ENCODE data around the gene TRIM44. TPM values are rescaled to one million over a fixed set of nuclear protein-coding genes. Genes with fewer than 3 reads are reported as not detected.

TRIM44 gene
- total and polyA plus RNA-seq, 8 donors: 5.1 to 65.3 (median 19.1) TPM

DNA sequence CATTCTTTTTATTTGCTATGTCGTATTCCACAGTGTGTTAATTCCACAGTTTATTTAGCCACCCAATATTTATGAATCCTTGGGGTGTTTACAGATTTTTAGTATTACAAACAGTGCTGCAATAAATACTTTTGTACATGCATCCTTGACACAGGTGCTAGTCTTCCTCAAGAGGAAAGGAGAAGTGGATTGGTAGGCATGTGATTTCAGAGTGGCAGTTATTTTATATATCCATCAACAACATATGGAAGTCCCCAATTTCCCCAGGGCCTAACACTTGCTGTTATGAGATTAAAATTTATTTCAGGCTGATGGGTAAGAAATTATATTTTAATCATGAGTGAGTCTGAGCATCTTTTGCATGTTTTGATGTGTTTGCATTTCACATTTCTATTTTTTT is 17.9 kb downstream of the TRIM44 start:
- no peak overlapping the region for H3K4me3 ChIP-seq
- peaks cover 9 to 58% (median 36%) of the 10 kb centered on the region in 4 donors for H3K4me1 ChIP-seq
- no peaks in the 10 kb centered on the region for H3K27me3 ChIP-seq
- H3K9me3 ChIP-seq: no peaks in the 10 kb centered on the region
- H3K27ac ChIP-seq: no peak overlapping the region
- peaks cover 0 to 5% (median 5%) of the 10 kb centered on the region in 4 donors for H3K36me3 ChIP-seq
- intact Hi-C loops (cut with DNase I; ENCODE audit: low total_unique reads): no loop called here
- WGBS, 5 donors: 88 to 95% (median 93%) methylated on average over 1 of the region's 1 CpG
- TF ChIP-seq EP300 (IDR thresholded peaks at IDR 0.05): no peak
- TF ChIP-seq CTCF (IDR thresholded peaks at IDR 0.05): no peak
- TF ChIP-seq POLR2AphosphoS5 (IDR thresholded peaks at IDR 0.05): no peak
- TF ChIP-seq POLR2A (IDR thresholded peaks at IDR 0.05): no peak
- DNase-seq: no peak

GRCh38 chr11:35681163-35681767 is 18.7 kb downstream of the TRIM44 start:
- Histone ChIP-seq H3K27me3 (no peaks in the 10 kb centered on the region), H3K27ac (no peak overlapping the region), H3K36me3 (peaks cover under 1 to 13% (median 13%) of the 10 kb centered on the region in 4 donors), H3K4me3 (no peak overlapping the region), H3K4me1 (peaks cover 9 to 50% (median 28%) of the 10 kb centered on the region in 4 donors), H3K9me3 (no peaks in the 10 kb centered on the region)
- DNase-seq: no peak
- WGBS, 5 donors: 95 to 100% (median 97%) methylated on average over 1 of the region's 1 CpG
- intact Hi-C loops (cut with DNase I; ENCODE audit: low total_unique reads): no loop called here
- TF ChIP-seq EP300 (IDR thresholded peaks at IDR 0.05): no peak
- TF ChIP-seq CTCF (IDR thresholded peaks at IDR 0.05): no peak
- no peak for TF ChIP-seq POLR2AphosphoS5 (IDR thresholded peaks at IDR 0.05)
- TF ChIP-seq POLR2A (IDR thresholded peaks at IDR 0.05): no peak

GRCh38 chr11:35682230-35683173 is 19.9 kb downstream of the TRIM44 start:
- no peaks in the 10 kb centered on the region for H3K9me3 ChIP-seq
- 55 to 73% (median 65%) methylated on average over 9 of the region's 9 CpGs for WGBS, 5 donors
- TF ChIP-seq POLR2A (IDR thresholded peaks at IDR 0.05) (no peak), CTCF (IDR thresholded peaks at IDR 0.05) (no peak), POLR2AphosphoS5 (IDR thresholded peaks at IDR 0.05) (no peak), EP300 (IDR thresholded peaks at IDR 0.05) (no peak)
- DNase-seq: peak in 1 of 2 donors; percentile 46
- no peak overlapping the region for H3K27ac ChIP-seq
- H3K36me3 ChIP-seq: peaks cover 7 to 25% (median 25%) of the 10 kb centered on the region in 4 donors
- no peaks in the 10 kb centered on the region for H3K27me3 ChIP-seq
- peaks cover 9 to 38% (median 24%) of the 10 kb centered on the region in 4 donors for H3K4me1 ChIP-seq
- no peak overlapping the region for H3K4me3 ChIP-seq
- intact Hi-C loops (cut with DNase I; ENCODE audit: low total_unique reads): no loop called here

- Histone ChIP-seq H3K9me3 (no peaks in the 10 kb centered on the region), H3K27ac (no peak overlapping the region), H3K27me3 (no peaks in the 10 kb centered on the region), H3K36me3 (peaks cover 11 to 34% (median 30%) of the 10 kb centered on the region in 4 donors), H3K4me1 (peaks cover 9 to 36% (median 18%) of the 10 kb centered on the region in 4 donors), H3K4me3 (no peak overlapping the region)
- DNase-seq: no peak
- no peak for TF ChIP-seq POLR2AphosphoS5 (IDR thresholded peaks at IDR 0.05)
- no peak for TF ChIP-seq POLR2A (IDR thresholded peaks at IDR 0.05)
- TF ChIP-seq EP300 (IDR thresholded peaks at IDR 0.05): no peak
- no peak for TF ChIP-seq CTCF (IDR thresholded peaks at IDR 0.05)
- intact Hi-C loops (cut with DNase I; ENCODE audit: low total_unique reads): no loop called here
- 55 to 71% (median 62%) methylated on average over 1 of the region's 1 CpG for WGBS, 5 donors
Observed at GRCh38 chr11:35683728-35684339, 21.3 kb downstream of the TRIM44 start.
